MCF 10A (cell line): ENCODE data around the gene KRT77. TPM values are rescaled to one million over a fixed set of nuclear protein-coding genes. Genes with fewer than 3 reads are reported as not detected.

ENCODE experiments used
- BruUV-seq: library from RNA; stranded (reverse); fragments of 400-500 nt; replicated peaks from 2 replicates; lab custom pipeline; 2021; lab: Mats Ljungman, UMichigan
- CTCF ChIA-PET: fragments of 300-600 bp; sonication (Branson Sonifier 250); formaldehyde crosslinking; extraction: SDS; loops from one replicate; lab custom pipeline; 2021; ENCODE audit warnings: antibody characterized with exemption, inconsistent platforms; lab: Yijun Ruan, JAX
- POLR2A ChIA-PET: fragments of 300-600, 350-650 bp; sonication (Branson Sonifier 250); formaldehyde crosslinking; extraction: SDS; loops from one replicate; lab custom pipeline; 2020; ENCODE audit warnings: antibody characterized with exemption, inconsistent platforms; lab: Yijun Ruan, JAX
- DNase-seq: peaks from one replicate; pipeline ENCODE4 v3.0.0-alpha.2; 2018; ENCODE audit not compliant: unreplicated experiment
- H3K27ac Mint-ChIP-seq: one replicate; pipeline ENCODE4 v1.8.0; 2022; ENCODE audit warnings: mild to moderate bottlenecking, low read depth, mixed read lengths; ENCODE audit not compliant: unreplicated experiment
- H3K27me3 Mint-ChIP-seq: one replicate; pipeline ENCODE4 v1.8.0; 2022; ENCODE audit warnings: mixed read lengths; ENCODE audit not compliant: insufficient read depth, unreplicated experiment
- H3K36me3 Mint-ChIP-seq: one replicate; pipeline ENCODE4 v1.8.0; 2022; ENCODE audit warnings: mild to moderate bottlenecking, moderate library complexity, mixed read lengths; ENCODE audit not compliant: insufficient read depth, unreplicated experiment
- H3K4me1 Mint-ChIP-seq: one replicate; pipeline ENCODE4 v1.8.0; 2022; ENCODE audit warnings: mixed read lengths; ENCODE audit not compliant: insufficient read depth, unreplicated experiment
- H3K4me3 Mint-ChIP-seq: one replicate; pipeline ENCODE4 v1.8.0; 2022; ENCODE audit warnings: mild to moderate bottlenecking, moderate library complexity, mixed read lengths; ENCODE audit not compliant: unreplicated experiment
- H3K9me3 Mint-ChIP-seq: one replicate; pipeline ENCODE4 v1.8.0; 2022; ENCODE audit warnings: mixed read lengths; ENCODE audit not compliant: unreplicated experiment
- intact Hi-C: fragments of 100-400 bp; cut with micrococcal nuclease; formaldehyde crosslinking; loops from 2 replicates; pipeline ENCODE4 v1.14.1; 2022
- total RNA-seq: library from RNA; stranded (reverse); gene quantifications from 2 replicates; pipeline ENCODE4 v1.2.3, GENCODE V29; 2022
- TF ChIP-seq, protein P1 (sequence below): fragments of 200-600 bp; IDR thresholded peaks from one replicate; pipeline ENCODE4 v1.8.0; 2022; ENCODE audit warnings: antibody characterized with exemption, mild to moderate bottlenecking; ENCODE audit not compliant: unreplicated experiment

The KRT77 gene
- total RNA-seq, 1 experiment from 2014 or later: not detected

DNA sequence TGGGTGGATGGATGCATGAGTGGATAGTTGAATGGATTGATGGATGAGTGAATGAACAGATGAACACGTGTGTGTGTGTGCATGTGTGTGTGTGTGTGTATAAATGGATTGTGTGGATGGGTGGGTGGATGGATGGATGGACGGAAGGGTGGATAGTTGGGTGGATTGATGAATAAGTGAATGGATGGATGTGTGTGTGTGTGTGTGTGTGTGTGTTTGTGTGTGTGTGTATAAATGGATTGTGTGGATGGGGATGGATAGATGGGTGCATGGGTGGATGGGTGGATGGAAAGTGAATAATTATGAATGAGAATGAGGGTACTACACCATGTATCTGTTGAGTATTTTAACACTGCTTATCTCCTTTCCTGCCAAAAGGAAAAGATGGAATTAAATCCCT lies 986 bp downstream of the KRT77 start:
- Mint-ChIP-seq H3K9me3 (no peaks in the 10 kb centered on the region), H3K36me3 (no peaks in the 10 kb centered on the region), H3K4me3 (no peak overlapping the region), H3K27ac (no peak overlapping the region), H3K4me1 (no peaks in the 10 kb centered on the region), H3K27me3 (peaks cover 59% of the 10 kb centered on the region)
- intact Hi-C loops: no loop called here
- POLR2A ChIA-PET: no interaction called here
- DNase-seq: no peak
- BruUV-seq: no TSS peak
- TF ChIP-seq, protein P1, sequence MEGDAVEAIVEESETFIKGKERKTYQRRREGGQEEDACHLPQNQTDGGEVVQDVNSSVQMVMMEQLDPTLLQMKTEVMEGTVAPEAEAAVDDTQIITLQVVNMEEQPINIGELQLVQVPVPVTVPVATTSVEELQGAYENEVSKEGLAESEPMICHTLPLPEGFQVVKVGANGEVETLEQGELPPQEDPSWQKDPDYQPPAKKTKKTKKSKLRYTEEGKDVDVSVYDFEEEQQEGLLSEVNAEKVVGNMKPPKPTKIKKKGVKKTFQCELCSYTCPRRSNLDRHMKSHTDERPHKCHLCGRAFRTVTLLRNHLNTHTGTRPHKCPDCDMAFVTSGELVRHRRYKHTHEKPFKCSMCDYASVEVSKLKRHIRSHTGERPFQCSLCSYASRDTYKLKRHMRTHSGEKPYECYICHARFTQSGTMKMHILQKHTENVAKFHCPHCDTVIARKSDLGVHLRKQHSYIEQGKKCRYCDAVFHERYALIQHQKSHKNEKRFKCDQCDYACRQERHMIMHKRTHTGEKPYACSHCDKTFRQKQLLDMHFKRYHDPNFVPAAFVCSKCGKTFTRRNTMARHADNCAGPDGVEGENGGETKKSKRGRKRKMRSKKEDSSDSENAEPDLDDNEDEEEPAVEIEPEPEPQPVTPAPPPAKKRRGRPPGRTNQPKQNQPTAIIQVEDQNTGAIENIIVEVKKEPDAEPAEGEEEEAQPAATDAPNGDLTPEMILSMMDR: no peak
- CTCF ChIA-PET: no interaction called here

DNA sequence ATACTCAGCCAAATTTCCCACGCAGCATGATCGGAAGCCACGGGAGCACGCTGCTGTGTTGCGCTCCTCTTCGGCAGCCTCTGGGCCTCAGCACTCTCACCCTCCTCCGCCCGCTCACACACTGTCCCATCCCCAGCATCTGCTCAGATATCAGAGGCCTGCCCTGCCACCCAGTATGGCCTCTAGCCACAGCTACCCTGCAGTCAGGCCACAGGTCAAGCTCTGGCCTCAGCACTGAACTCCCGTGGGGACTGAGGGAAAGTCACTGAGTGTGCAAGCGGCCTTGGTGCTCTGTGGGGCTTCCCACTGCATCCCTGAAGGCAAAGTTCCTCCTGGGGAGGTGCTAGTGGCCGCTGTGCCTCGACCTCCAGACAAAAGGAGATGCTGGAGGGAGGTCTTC lies 2.0 kb downstream of the KRT77 start:
- CTCF ChIA-PET: interaction anchor here (0.6 kb wide), 1 partner anchor 584 kb away, joined by 3 read pairs; no protein-coding TSS in a partner anchor
- Mint-ChIP-seq H3K36me3 (no peaks in the 10 kb centered on the region), H3K27ac (no peak overlapping the region), H3K4me1 (no peaks in the 10 kb centered on the region), H3K4me3 (no peak overlapping the region), H3K9me3 (no peaks in the 10 kb centered on the region), H3K27me3 (peaks cover 65% of the 10 kb centered on the region)
- BruUV-seq: no TSS peak
- TF ChIP-seq, protein P1: no peak
- intact Hi-C loops: no loop called here
- POLR2A ChIA-PET: no interaction called here
- no peak for DNase-seq

DNA sequence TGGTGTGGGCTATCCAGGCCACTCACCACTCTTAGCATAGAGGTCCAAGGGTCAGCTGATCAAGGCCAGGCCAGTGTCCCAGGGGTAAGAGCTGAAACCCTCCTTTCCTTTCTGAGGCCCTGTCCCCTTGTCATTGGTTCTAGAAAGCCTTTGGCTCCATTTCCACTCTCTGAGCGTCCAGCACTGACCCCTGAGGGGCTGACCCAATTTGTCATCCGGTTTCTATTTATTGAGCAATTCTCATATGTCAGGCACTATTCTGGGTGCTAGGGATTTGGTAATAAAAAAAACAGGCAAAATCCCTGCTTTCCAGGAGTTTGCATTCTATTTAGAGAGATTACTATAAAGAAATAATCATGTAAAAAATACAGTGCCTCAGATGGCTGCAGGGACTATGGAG lies 3.4 kb downstream of the KRT77 start:
- H3K27me3 Mint-ChIP-seq: peaks cover 72% of the 10 kb centered on the region
- intact Hi-C loops: no loop called here
- TF ChIP-seq, protein P1: no peak
- H3K9me3 Mint-ChIP-seq: no peaks in the 10 kb centered on the region
- CTCF ChIA-PET: no interaction called here
- no peak for DNase-seq
- POLR2A ChIA-PET: interaction anchor here (1.2 to 1.6 kb wide), 2 partner anchors 10 to 32 kb away, joined by 3 read pairs; no protein-coding TSS in a partner anchor
- no peak overlapping the region for H3K4me3 Mint-ChIP-seq
- no peaks in the 10 kb centered on the region for H3K36me3 Mint-ChIP-seq
- H3K27ac Mint-ChIP-seq: no peak overlapping the region
- BruUV-seq: no TSS peak
- H3K4me1 Mint-ChIP-seq: no peaks in the 10 kb centered on the region

DNA sequence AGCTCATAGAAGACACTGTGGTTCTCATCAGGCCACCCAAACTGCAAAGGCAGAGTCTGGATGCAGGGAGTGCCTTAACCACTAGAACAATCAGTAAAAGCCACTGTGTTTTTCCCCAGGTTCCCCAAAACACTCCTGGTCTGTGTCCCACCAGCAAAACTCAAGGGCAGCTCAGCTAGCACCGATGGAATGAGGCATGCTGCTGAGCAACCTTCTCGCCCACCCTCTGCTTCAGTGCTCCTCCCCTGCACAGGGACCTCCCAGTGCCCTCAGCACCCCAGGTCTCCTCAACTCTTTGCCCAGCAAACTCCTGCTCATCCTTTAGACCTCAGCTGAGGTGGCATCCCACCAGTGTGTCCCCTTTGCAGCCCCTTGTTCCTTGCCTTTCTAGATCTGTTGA lies 4.0 kb downstream of the KRT77 start:
- TF ChIP-seq, protein P1: no peak
- no peaks in the 10 kb centered on the region for H3K36me3 Mint-ChIP-seq
- POLR2A ChIA-PET: interaction anchor here (1.2 to 1.6 kb wide), 2 partner anchors 9 to 31 kb away, joined by 3 read pairs; no protein-coding TSS in a partner anchor
- H3K27ac Mint-ChIP-seq: no peak overlapping the region
- no TSS peak for BruUV-seq
- no peak for DNase-seq
- no peak overlapping the region for H3K4me3 Mint-ChIP-seq
- no peaks in the 10 kb centered on the region for H3K4me1 Mint-ChIP-seq
- H3K9me3 Mint-ChIP-seq: no peaks in the 10 kb centered on the region
- H3K27me3 Mint-ChIP-seq: peaks cover 78% of the 10 kb centered on the region
- CTCF ChIA-PET: no interaction called here
- intact Hi-C loops: no loop called here
